H1 (cell line): ENCODE results near the gene SLC5A10. TPM values are rescaled to one million over a fixed set of nuclear protein-coding genes. Genes with fewer than 3 reads are reported as not detected.

Experiments used
- CEBPB ChIP-seq: IDR thresholded peaks from 2 replicates; pipeline ENCODE4 v1.6.1; 2012; ENCODE audit warnings: low read depth, low read length
- CHD2 ChIP-seq: IDR thresholded peaks from 2 replicates; pipeline ENCODE4 v1.6.1; 2012; ENCODE audit warnings: low read length, improper control_type of control experiment
- polyA plus RNA-seq, 7 experiments: library from polyadenylated mRNA; depleted of rRNA in 3 of 7; stranded (reverse) in 5 of 7; unstranded in 2 of 7; fragments of >200 nt in 5 of 7; fragments of 200-250 nt in 2 of 7; gene quantifications; 1 replicate in 5 of 7; 2 replicates in 1 of 7; 4 replicates in 1 of 7; pipeline versions ENCODE4 v1.2.1 to v1.2.3, GENCODE V29; 2011 to 2013; ENCODE audit warnings: missing spikeins in 2 of 7, mixed read lengths in 2 of 7
- total RNA-seq: library from RNA; stranded (reverse); fragmentation: NEBNext Ultra II Directional; extraction: Animal tissue kit (Norgen Biotek cat#: 25700); gene quantifications from 2 replicates; pipeline ENCODE4 v1.2.1, GENCODE V29; 2021
- TF ChIP-seq, protein P1 (sequence below), 3 experiments: IDR thresholded peaks; 1 replicate in 2 of 3; 2 replicates in 1 of 3; pipeline versions ENCODE4 v1.5.1 to v1.6.1; 2011; ENCODE audit warnings: low read length in 3 of 3, mild to moderate bottlenecking in 3 of 3, inconsistent platforms in 2 of 3, low read depth in 1 of 3, moderate library complexity in 1 of 3; ENCODE audit not compliant: insufficient read depth in 1 of 3; ENCODE audit errors: control extremely low read depth in 1 of 3

Gene SLC5A10
- total and polyA plus RNA-seq, 2 of the 8 experiments (the other 6 are each of a cell fraction or from before 2014, with no cell fraction given), result 0.05 to 0.11 TPM

DNA sequence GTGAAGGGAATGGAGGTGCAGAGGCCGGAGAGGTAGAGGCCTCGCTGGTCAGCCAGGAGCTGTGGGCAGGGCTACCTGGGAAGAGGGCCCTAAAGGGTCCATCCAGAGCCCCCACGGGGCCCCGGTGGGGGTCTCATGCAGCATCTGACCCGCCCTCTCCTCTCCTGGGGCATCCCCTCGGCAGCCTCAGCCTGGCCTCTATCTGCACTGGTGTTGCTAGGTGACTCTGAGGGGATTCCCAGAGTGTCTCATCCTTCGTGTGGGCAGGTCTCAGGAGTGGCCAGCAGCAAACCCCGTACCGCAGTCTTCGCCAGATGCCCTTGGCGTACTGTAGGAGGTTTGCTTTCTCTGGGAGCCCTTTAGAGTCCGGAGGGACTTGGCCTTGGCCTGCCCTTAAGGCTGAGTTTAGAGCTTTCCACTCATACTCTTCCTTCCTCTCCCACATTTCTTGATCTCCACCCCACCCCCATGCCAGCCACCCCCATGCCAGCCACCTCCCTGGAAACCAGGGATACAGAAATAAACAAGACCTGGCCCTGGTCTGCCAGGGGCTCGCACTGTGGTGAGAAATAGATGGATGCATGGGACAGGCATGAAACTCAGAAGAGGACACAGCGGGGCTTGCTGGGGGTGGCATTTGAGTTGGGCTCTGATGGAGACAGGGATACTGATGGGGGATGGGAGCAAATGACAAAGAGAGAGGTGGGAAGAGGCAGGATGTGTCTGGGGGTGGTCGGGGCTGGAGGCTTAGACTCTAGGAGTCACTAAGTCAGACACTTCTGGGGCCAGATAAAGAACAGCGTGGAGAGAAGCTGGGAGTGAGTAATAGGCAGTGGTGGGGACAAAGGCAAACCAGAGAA lies 9.9 kb downstream of the SLC5A10 start (continued):
- TF ChIP-seq, protein P1, sequence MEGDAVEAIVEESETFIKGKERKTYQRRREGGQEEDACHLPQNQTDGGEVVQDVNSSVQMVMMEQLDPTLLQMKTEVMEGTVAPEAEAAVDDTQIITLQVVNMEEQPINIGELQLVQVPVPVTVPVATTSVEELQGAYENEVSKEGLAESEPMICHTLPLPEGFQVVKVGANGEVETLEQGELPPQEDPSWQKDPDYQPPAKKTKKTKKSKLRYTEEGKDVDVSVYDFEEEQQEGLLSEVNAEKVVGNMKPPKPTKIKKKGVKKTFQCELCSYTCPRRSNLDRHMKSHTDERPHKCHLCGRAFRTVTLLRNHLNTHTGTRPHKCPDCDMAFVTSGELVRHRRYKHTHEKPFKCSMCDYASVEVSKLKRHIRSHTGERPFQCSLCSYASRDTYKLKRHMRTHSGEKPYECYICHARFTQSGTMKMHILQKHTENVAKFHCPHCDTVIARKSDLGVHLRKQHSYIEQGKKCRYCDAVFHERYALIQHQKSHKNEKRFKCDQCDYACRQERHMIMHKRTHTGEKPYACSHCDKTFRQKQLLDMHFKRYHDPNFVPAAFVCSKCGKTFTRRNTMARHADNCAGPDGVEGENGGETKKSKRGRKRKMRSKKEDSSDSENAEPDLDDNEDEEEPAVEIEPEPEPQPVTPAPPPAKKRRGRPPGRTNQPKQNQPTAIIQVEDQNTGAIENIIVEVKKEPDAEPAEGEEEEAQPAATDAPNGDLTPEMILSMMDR (IDR thresholded peaks at IDR 0.05; ENCODE audit: control extremely low read depth in 1 of 3, insufficient read depth in 1 of 3, low read depth in 1 of 3, low read length in 3 of 3), result no peak
- no peak for TF ChIP-seq CEBPB
- no peak for TF ChIP-seq CHD2
